ENCODE results near the gene CDHR4.

GRCh38 chr3:49807431-49808114 lies 7.9 kb upstream of the CDHR4 start:
- TF ChIP-seq CTCF (IDR thresholded peaks at IDR 0.05), result no peak
- TF ChIP-seq POLR2A (IDR thresholded peaks at IDR 0.05), result no peak

All from heart left ventricle (tissue), 13 donors.